A549 (cell line): ENCODE measurements around the gene UBE2O. TPM values are rescaled to one million over a fixed set of nuclear protein-coding genes. Genes with fewer than 3 reads are reported as not detected.

Experiments
- ATAC-seq, 2 experiments: fragments of 200-7000 bp in 1 of 2; fragments of >200 bp in 1 of 2; cut with Nextera tagmentation in 1 of 2; cut with Tn5 transposase in 1 of 2; 3 replicates each; pipeline versions ENCODE4 v1.8.0 to v1.9.1; 2018 to 2020; ENCODE audit warnings: mild to moderate bottlenecking in 1 of 2, moderate library complexity in 1 of 2
- CTCF ChIA-PET: fragments of 300-600 bp; sonication (Branson Sonifier 250); formaldehyde crosslinking; extraction: SDS; loops from one replicate; lab custom pipeline; 2021; ENCODE audit warnings: antibody characterized with exemption, inconsistent platforms; lab: Yijun Ruan, JAX
- POLR2A ChIA-PET: fragments of 350-600 bp; formaldehyde crosslinking; extraction: SDS; loops from one replicate; lab custom pipeline; 2021; ENCODE audit warnings: antibody characterized with exemption, inconsistent platforms; lab: Yijun Ruan, JAX
- DNase-seq, 2 experiments: peaks; one replicate each; pipeline versions ENCODE4 v3.0.0 to v3.0.0-alpha.2; 2011 to 2016; ENCODE audit warnings: low read depth in 1 of 2, low spot score in 1 of 2
- FAIRE-seq: peaks from 2 replicates; lab custom pipeline; 2011; peaks lifted over from hg19 to GRCh38; lab: Jason Lieb, UNC
- H3K27ac ChIP-seq, 2 experiments: fragments of >200 bp; sonication (Bioruptor Twin); formaldehyde crosslinking; 3 replicates each; pipeline ENCODE4 v1.5.1; 2016 to 2017
- H3K4me1 ChIP-seq: fragments of >200 bp; sonication (Bioruptor Twin); formaldehyde crosslinking; 3 replicates; pipeline ENCODE4 v1.6.1; 2016
- H3K4me2 ChIP-seq: fragments of >200 bp; sonication (Bioruptor Twin); formaldehyde crosslinking; 3 replicates; pipeline ENCODE4 v1.6.1; 2016
- H3K4me3 ChIP-seq: fragments of >200 bp; sonication (Bioruptor Twin); formaldehyde crosslinking; 3 replicates; pipeline ENCODE4 v1.5.1; 2016
- H3K9me3 ChIP-seq: fragments of >200 bp; sonication (Bioruptor Twin); formaldehyde crosslinking; 3 replicates; pipeline ENCODE4 v1.6.1; 2016
- BHLHE40 ChIP-seq: IDR thresholded peaks from 2 replicates; pipeline ENCODE4 v1.6.1; 2012; ENCODE audit warnings: low read depth, low read length, inconsistent platforms
- CBX8 ChIP-seq: fragments of 200-600 bp; sonication (generic); IDR thresholded peaks from 2 replicates; pipeline ENCODE4 v1.6.1; 2016
- CHD2 ChIP-seq: fragments of 150-350 bp; IDR thresholded peaks from 2 replicates; pipeline ENCODE4 v1.6.1; 2014; ENCODE audit warnings: low read length; ENCODE audit not compliant: partially characterized antibody
- EHMT2 ChIP-seq: fragments of 200-600 bp; sonication (generic); IDR thresholded peaks from 2 replicates; pipeline ENCODE4 v1.6.1; 2016; ENCODE audit warnings: antibody characterized with exemption, low read depth, mild to moderate bottlenecking, moderate library complexity
- HDAC2 ChIP-seq: fragments of 200-600 bp; sonication (generic); IDR thresholded peaks from 2 replicates; pipeline ENCODE4 v1.6.1; 2016
- JUNB ChIP-seq: fragments of >200 bp; sonication (Bioruptor Twin); formaldehyde crosslinking; IDR thresholded peaks from 2 replicates; pipeline ENCODE4 v1.6.1; 2016
- KDM5A ChIP-seq: fragments of 200-600 bp; sonication (generic); IDR thresholded peaks from 2 replicates; pipeline ENCODE4 v1.6.1; 2016; ENCODE audit warnings: antibody characterized with exemption, mild to moderate bottlenecking
- MAFK ChIP-seq: fragments of 450-650 bp; IDR thresholded peaks from 2 replicates; pipeline ENCODE4 v1.6.1; 2014; ENCODE audit not compliant: partially characterized antibody
- NR3C1 ChIP-seq: fragments of >200 bp; sonication (Bioruptor Twin); formaldehyde crosslinking; IDR thresholded peaks from 3 replicates; pipeline ENCODE4 v1.6.1; 2017
- POLR2A ChIP-seq: IDR thresholded peaks from 2 replicates; pipeline ENCODE4 v1.6.1; 2012; ENCODE audit warnings: mild to moderate bottlenecking, low read length
- RAD21 ChIP-seq, 2 experiments: fragments of >200 bp in 1 of 2; sonication (Bioruptor Twin) in 1 of 2; formaldehyde crosslinking in 1 of 2; IDR thresholded peaks in 1 of 2; conservative IDR thresholded peaks in 1 of 2; 2 replicates in 1 of 2; 3 replicates in 1 of 2; pipeline ENCODE4 v1.6.1; 2012 to 2018; ENCODE audit warnings: inconsistent platforms in 1 of 2
- RCOR1 ChIP-seq: fragments of 150-350 bp; IDR thresholded peaks from 2 replicates; pipeline ENCODE4 v1.6.1; 2014; ENCODE audit warnings: antibody characterized with exemption, low read length, low read depth
- SMC3 ChIP-seq: fragments of >200 bp; sonication (Bioruptor Twin); formaldehyde crosslinking; IDR thresholded peaks from 3 replicates; pipeline ENCODE4 v1.6.1; 2018; ENCODE audit warnings: inconsistent platforms
- SREBF2 ChIP-seq: fragments of 450-650 bp; IDR thresholded peaks from 2 replicates; pipeline ENCODE4 v1.6.1; 2014; ENCODE audit warnings: mild to moderate bottlenecking, moderate library complexity
- WGBS: methylation state at CpG from one replicate; pipeline ENCODE4 v1.1.6; 2017; ENCODE audit errors: missing lambda C conversion rate; 5-methylcytosine and 5-hydroxymethylcytosine counted together
- polyA plus RNA-seq, 4 experiments: library from polyadenylated mRNA; depleted of rRNA in 3 of 4; stranded (reverse); fragments of >200 nt; fragmentation: RNase III in 1 of 4; extraction: RNeasy Plus Mini Kit Qiagen cat#74134 plus additional on column Dnase treatment in 1 of 4; gene quantifications; 2 replicates in 3 of 4; 3 replicates in 1 of 4; pipeline ENCODE4 v1.2.3, GENCODE V29; 2011 to 2017
- TF ChIP-seq, protein P1 (sequence below): fragments of >200 bp; sonication (Bioruptor Twin); formaldehyde crosslinking; IDR thresholded peaks from 3 replicates; pipeline ENCODE4 v1.5.1; 2016
- TF ChIP-seq, protein P2 (sequence below): IDR thresholded peaks from 2 replicates; pipeline ENCODE4 v1.6.1; 2012
- TF ChIP-seq, protein P3 (sequence below): fragments of 250-450 bp; sonication (Bioruptor Pico); IDR thresholded peaks from 2 replicates; pipeline ENCODE4 v1.5.0; 2020; ENCODE audit warnings: low read depth, mild to moderate bottlenecking, moderate library complexity
- TF ChIP-seq, protein P4 (sequence below): IDR thresholded peaks from 2 replicates; pipeline ENCODE4 v1.6.1; 2012; ENCODE audit warnings: low read depth, borderline replicate concordance
- TF ChIP-seq, protein P5 (sequence below): fragments of >200 bp; sonication (Bioruptor Twin); formaldehyde crosslinking; IDR thresholded peaks from 3 replicates; pipeline ENCODE4 v1.6.1; 2016
- TF ChIP-seq, protein P6 (sequence below): fragments of >200 bp; sonication (Bioruptor Twin); formaldehyde crosslinking; IDR thresholded peaks from 2 replicates; pipeline ENCODE4 v1.6.1; 2016
- TF ChIP-seq, protein P7 (sequence below): fragments of 450-650 bp; IDR thresholded peaks from 2 replicates; pipeline ENCODE4 v1.6.1; 2014; ENCODE audit warnings: antibody characterized with exemption

UBE2O gene
- polyA plus RNA-seq, 2 of the 4 experiments (the other 2 are of a cell fraction): 22.0 to 25.7 TPM

DNA sequence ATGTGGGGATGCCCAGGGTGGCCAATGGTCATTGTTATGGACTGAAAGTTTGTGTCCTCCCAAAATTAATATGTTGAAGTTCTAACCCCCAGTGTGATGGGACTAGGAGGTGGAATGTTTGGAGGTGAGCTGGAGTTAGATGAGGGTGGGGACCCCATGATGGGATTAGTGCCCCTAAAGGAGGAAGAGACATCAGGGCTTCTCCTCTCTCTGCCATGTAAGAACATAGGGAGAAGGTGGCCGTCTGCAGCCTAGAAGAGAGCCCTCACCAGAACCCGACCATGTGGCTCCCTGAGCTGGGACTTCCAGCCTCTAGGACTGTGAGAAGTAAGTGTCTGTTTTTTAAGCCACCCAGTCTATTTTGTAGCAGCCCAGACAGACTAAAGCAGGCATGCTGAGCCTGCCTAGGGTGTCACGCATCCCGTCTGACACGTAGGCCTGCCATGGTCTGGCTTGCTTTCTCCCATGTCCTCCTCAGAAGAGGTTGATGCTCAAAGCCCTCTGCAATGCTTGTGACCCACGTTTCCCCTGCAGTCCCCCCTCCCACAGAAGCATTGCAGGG, 95.3 kb downstream of the UBE2O start:
- CTCF ChIA-PET: interaction anchor here (1.0 to 29.4 kb wide), 6 partner anchors 9 to 164 kb away, joined by 3 to 899 read pairs (median 5); partner anchors contain the start of gene SPHK1
- DNase-seq: no peak
- Histone ChIP-seq H3K9me3 (no peaks in the 10 kb centered on the region), H3K4me3 (no peak overlapping the region), H3K27ac (no peak overlapping the region), H3K4me1 (peaks cover 7% of the 10 kb centered on the region; the same call in 2 of the 3 replicates), H3K4me2 (no peak overlapping the region)
- ATAC-seq: no peak
- POLR2A ChIA-PET: no interaction called here
- 80% methylated on average over 6 of the region's 6 CpGs for WGBS
- TF ChIP-seq, protein P1, sequence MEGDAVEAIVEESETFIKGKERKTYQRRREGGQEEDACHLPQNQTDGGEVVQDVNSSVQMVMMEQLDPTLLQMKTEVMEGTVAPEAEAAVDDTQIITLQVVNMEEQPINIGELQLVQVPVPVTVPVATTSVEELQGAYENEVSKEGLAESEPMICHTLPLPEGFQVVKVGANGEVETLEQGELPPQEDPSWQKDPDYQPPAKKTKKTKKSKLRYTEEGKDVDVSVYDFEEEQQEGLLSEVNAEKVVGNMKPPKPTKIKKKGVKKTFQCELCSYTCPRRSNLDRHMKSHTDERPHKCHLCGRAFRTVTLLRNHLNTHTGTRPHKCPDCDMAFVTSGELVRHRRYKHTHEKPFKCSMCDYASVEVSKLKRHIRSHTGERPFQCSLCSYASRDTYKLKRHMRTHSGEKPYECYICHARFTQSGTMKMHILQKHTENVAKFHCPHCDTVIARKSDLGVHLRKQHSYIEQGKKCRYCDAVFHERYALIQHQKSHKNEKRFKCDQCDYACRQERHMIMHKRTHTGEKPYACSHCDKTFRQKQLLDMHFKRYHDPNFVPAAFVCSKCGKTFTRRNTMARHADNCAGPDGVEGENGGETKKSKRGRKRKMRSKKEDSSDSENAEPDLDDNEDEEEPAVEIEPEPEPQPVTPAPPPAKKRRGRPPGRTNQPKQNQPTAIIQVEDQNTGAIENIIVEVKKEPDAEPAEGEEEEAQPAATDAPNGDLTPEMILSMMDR: no peak
- no peak for TF ChIP-seq HDAC2
- TF ChIP-seq, protein P2, sequence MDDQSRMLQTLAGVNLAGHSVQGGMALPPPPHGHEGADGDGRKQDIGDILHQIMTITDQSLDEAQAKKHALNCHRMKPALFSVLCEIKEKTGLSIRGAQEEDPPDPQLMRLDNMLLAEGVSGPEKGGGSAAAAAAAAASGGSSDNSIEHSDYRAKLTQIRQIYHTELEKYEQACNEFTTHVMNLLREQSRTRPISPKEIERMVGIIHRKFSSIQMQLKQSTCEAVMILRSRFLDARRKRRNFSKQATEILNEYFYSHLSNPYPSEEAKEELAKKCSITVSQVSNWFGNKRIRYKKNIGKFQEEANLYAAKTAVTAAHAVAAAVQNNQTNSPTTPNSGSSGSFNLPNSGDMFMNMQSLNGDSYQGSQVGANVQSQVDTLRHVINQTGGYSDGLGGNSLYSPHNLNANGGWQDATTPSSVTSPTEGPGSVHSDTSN: no peak
- TF ChIP-seq SREBF2: no peak
- TF ChIP-seq, protein P3, sequence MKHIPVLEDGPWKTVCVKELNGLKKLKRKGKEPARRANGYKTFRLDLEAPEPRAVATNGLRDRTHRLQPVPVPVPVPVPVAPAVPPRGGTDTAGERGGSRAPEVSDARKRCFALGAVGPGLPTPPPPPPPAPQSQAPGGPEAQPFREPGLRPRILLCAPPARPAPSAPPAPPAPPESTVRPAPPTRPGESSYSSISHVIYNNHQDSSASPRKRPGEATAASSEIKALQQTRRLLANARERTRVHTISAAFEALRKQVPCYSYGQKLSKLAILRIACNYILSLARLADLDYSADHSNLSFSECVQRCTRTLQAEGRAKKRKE: no peak
- no peak for TF ChIP-seq EHMT2
- no peak for TF ChIP-seq CHD2
- no peak for TF ChIP-seq JUNB
- TF ChIP-seq, protein P4, sequence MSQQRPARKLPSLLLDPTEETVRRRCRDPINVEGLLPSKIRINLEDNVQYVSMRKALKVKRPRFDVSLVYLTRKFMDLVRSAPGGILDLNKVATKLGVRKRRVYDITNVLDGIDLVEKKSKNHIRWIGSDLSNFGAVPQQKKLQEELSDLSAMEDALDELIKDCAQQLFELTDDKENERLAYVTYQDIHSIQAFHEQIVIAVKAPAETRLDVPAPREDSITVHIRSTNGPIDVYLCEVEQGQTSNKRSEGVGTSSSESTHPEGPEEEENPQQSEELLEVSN: no peak
- no peak for TF ChIP-seq RAD21 (conservative IDR thresholded peaks at IDR 0.05 in 1 of 2, IDR thresholded peaks at IDR 0.05 in 1 of 2)
- TF ChIP-seq POLR2A: no peak
- TF ChIP-seq, protein P5, sequence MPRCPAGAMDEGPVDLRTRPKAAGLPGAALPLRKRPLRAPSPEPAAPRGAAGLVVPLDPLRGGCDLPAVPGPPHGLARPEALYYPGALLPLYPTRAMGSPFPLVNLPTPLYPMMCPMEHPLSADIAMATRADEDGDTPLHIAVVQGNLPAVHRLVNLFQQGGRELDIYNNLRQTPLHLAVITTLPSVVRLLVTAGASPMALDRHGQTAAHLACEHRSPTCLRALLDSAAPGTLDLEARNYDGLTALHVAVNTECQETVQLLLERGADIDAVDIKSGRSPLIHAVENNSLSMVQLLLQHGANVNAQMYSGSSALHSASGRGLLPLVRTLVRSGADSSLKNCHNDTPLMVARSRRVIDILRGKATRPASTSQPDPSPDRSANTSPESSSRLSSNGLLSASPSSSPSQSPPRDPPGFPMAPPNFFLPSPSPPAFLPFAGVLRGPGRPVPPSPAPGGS: no peak
- TF ChIP-seq MAFK: no peak
- TF ChIP-seq, protein P6, sequence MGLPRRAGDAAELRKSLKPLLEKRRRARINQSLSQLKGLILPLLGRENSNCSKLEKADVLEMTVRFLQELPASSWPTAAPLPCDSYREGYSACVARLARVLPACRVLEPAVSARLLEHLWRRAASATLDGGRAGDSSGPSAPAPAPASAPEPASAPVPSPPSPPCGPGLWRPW: no peak
- no peak for TF ChIP-seq BHLHE40
- TF ChIP-seq CBX8: no peak
- no peak for TF ChIP-seq RCOR1
- no peak for FAIRE-seq

DNA sequence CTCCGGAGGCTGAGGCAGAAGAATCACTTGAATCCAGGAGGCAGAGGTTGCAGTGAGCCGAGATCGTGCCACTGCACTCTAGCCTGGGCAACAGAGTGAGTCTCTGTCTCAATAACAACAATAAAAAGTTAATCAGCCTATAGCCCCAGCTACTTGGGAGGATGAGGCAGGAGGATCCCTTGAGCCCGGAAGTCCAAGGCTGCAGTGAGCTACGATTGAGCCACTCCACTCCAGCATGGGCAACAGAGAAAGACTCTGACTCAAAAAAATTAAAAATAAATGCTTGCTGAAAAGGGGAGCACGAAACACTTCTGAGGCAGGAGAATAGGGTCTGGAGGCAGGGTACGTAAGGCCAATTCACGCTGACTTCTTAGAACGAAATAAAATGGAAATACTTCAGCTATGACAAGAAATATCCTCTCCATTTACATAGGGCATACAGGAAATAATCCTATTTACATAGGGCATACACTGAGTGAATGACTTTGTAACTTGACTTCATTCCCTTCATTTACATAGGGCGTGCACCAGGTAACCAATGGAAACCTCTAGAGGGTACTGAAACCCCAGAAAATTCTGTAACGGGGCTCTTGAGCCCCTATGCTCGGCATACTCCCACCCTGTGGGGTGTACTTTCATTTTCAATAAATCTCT, 96.0 kb downstream of the UBE2O start:
- H3K27ac ChIP-seq: no peak overlapping the region
- H3K4me3 ChIP-seq: no peak overlapping the region
- 72% methylated on average over 12 of the region's 12 CpGs for WGBS
- ChIA-PET CTCF (interaction anchor here (0.7 to 29.4 kb wide), 5 partner anchors 12 to 161 kb away, joined by 3 to 899 read pairs (median 5); partner anchors contain the start of gene SPHK1), POLR2A (no interaction called here)
- FAIRE-seq: no peak
- peaks cover 12% of the 10 kb centered on the region; the same call in 2 of the 3 replicates for H3K4me1 ChIP-seq
- no peaks in the 10 kb centered on the region for H3K9me3 ChIP-seq
- peak overlapping the region; percentile 13; the same call in 1 of the 3 replicates for H3K4me2 ChIP-seq
- no peak for DNase-seq
- no peak for ATAC-seq
- no peak for TF ChIP-seq BHLHE40
- no peak for TF ChIP-seq KDM5A
- no peak for TF ChIP-seq NR3C1
- TF ChIP-seq, protein P7, sequence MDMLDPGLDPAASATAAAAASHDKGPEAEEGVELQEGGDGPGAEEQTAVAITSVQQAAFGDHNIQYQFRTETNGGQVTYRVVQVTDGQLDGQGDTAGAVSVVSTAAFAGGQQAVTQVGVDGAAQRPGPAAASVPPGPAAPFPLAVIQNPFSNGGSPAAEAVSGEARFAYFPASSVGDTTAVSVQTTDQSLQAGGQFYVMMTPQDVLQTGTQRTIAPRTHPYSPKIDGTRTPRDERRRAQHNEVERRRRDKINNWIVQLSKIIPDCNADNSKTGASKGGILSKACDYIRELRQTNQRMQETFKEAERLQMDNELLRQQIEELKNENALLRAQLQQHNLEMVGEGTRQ: no peak
- TF ChIP-seq SMC3: no peak
- TF ChIP-seq, all 56 proteins: peak for 0
